Activated naive CD8-positive, alpha-beta T cell treated with anti-CD3 and anti-CD28 coated beads, Interleukin-2, amount 10 ng/mL, durations not matched to agents 7 days and 5 days (primary cell): ENCODE measurements around the gene CASP6. TPM values are rescaled to one million over a fixed set of nuclear protein-coding genes. Genes with fewer than 3 reads are reported as not detected.

Experiments
- ATAC-seq: fragments of 150-1000 bp; cut with Tn5 transposase; one replicate; pipeline ENCODE4 v1.10.0; 2021; ENCODE audit warnings: low read depth, moderate library complexity
- POLR2A ChIA-PET: fragments of 350-600 bp; sonication (Branson Sonifier 250); formaldehyde crosslinking; loops from one replicate; lab custom pipeline; 2021; ENCODE audit warnings: antibody characterized with exemption; lab: Charles Lee
- DNase-seq: peaks from one replicate; pipeline ENCODE4 v3.0.0; 2021
- H3K27ac Mint-ChIP-seq: one replicate; pipeline ENCODE4 v1.8.0; 2022; ENCODE audit warnings: mild to moderate bottlenecking, mixed read lengths
- H3K27me3 Mint-ChIP-seq: one replicate; pipeline ENCODE4 v1.8.0; 2022; ENCODE audit warnings: mild to moderate bottlenecking, moderate library complexity, mixed read lengths
- H3K36me3 Mint-ChIP-seq: one replicate; pipeline ENCODE4 v1.8.0; 2021; ENCODE audit warnings: mild to moderate bottlenecking, mixed read lengths
- H3K4me1 Mint-ChIP-seq: one replicate; pipeline ENCODE4 v1.8.0; 2021; ENCODE audit warnings: mixed read lengths
- H3K4me3 Mint-ChIP-seq: one replicate; pipeline ENCODE4 v1.8.0; 2022; ENCODE audit warnings: mild to moderate bottlenecking, moderate library complexity, mixed read lengths
- H3K9me3 Mint-ChIP-seq: one replicate; pipeline ENCODE4 v1.8.0; 2021; ENCODE audit warnings: mixed read lengths
- total RNA-seq, 2 experiments: library from RNA; stranded (reverse); gene quantifications; one replicate each; pipeline ENCODE4 v1.2.3, GENCODE V29; 2021

CASP6 gene
- total RNA-seq, 2 experiments from 2014 or later: 25.5 to 35.5 TPM

- Mint-ChIP-seq H3K4me1 (peaks cover 20% of the 10 kb centered on the region), H3K27ac (peak overlapping the region; percentile 73), H3K36me3 (peaks cover 13% of the 10 kb centered on the region), H3K9me3 (no peaks in the 10 kb centered on the region), H3K4me3 (peak overlapping the region; percentile 83), H3K27me3 (no peaks in the 10 kb centered on the region)
- POLR2A ChIA-PET: interaction anchor here (0.6 to 1.5 kb wide), 5 partner anchors 8 to 298 kb away, joined by 3 to 11 read pairs (median 3); partner anchors contain the start of gene CASP6
- DNase-seq (no peak), ATAC-seq (no peak)
Observed at GRCh38 chr4:109730619-109731545, 27.6 kb upstream of the CASP6 start.

- H3K9me3 Mint-ChIP-seq: no peaks in the 10 kb centered on the region
- ATAC-seq (peak; percentile 88), DNase-seq (peak; percentile 87)
- H3K27me3 Mint-ChIP-seq: no peaks in the 10 kb centered on the region
- H3K4me3 Mint-ChIP-seq: peak within 1 kb of the TSS; percentile 92
- POLR2A ChIA-PET: interaction anchor here (0.6 to 1.5 kb wide), 5 partner anchors 9 to 297 kb away, joined by 3 to 11 read pairs (median 3); partner anchors contain the start of genes CASP6 and GAR1
- peaks cover 15% of the 10 kb centered on the region for H3K36me3 Mint-ChIP-seq
- H3K4me1 Mint-ChIP-seq: peaks cover 21% of the 10 kb centered on the region
- peak within 1 kb of the TSS; percentile 83 for H3K27ac Mint-ChIP-seq
Observed at GRCh38 chr4:109729718-109730618, 26.7 kb upstream of the CASP6 start, which contains the start of gene PLA2G12A. TSS of gene PLA2G12A (minus strand) at chr4:109730070. CDS start at chr4:109729809, 261 bp downstream.

GRCh38 chr4:109729117-109729717 lies 26.0 kb upstream of the CASP6 start:
- peaks cover 21% of the 10 kb centered on the region for H3K4me1 Mint-ChIP-seq
- no peak for ATAC-seq
- DNase-seq: no peak
- no peaks in the 10 kb centered on the region for H3K27me3 Mint-ChIP-seq
- peak overlapping the region; percentile 83 for H3K27ac Mint-ChIP-seq
- POLR2A ChIA-PET: interaction anchor here (0.6 kb wide), 1 partner anchor 86 kb away, joined by 3 read pairs; the partner anchor contains the start of gene GAR1
- no peaks in the 10 kb centered on the region for H3K9me3 Mint-ChIP-seq
- peak overlapping the region; percentile 92 for H3K4me3 Mint-ChIP-seq
- H3K36me3 Mint-ChIP-seq: peaks cover 18% of the 10 kb centered on the region

GRCh38 chr4:109728385-109728784 lies 25.1 kb upstream of the CASP6 start:
- Mint-ChIP-seq H3K4me3 (peak overlapping the region; percentile 92), H3K27me3 (no peaks in the 10 kb centered on the region), H3K4me1 (peaks cover 21% of the 10 kb centered on the region), H3K9me3 (no peaks in the 10 kb centered on the region), H3K27ac (no peak overlapping the region), H3K36me3 (peaks cover 21% of the 10 kb centered on the region)
- no peak for DNase-seq
- ATAC-seq: no peak
- POLR2A ChIA-PET: no interaction called here

DNA sequence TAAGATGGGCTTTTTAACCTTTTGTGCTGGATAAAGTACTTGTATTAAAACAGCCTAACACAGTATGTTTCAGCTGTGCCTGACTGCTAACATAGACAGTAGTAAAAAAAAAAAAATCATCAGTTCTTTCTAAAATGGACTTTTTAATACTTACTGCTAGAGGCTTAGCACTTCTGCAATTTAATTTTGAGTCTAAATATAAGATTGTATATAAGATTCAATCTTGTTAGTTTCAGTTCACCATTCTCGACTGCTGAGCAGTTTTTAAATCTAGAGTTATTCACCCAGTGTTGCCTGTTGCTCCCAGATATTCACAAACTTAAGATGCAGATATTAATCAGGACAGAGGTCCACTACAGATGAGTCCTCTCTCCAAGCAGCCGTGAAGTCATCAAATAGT lies 19.9 kb upstream of the CASP6 start:
- no peak overlapping the region for H3K4me3 Mint-ChIP-seq
- no peak for ATAC-seq
- DNase-seq: no peak
- no peaks in the 10 kb centered on the region for H3K9me3 Mint-ChIP-seq
- H3K36me3 Mint-ChIP-seq: peaks cover 25% of the 10 kb centered on the region
- H3K27me3 Mint-ChIP-seq: no peaks in the 10 kb centered on the region
- H3K27ac Mint-ChIP-seq: no peak overlapping the region
- POLR2A ChIA-PET: interaction anchor here (0.7 kb wide), 1 partner anchor 20 kb away, joined by 4 read pairs; the partner anchor contains the start of gene CASP6
- peaks cover 8% of the 10 kb centered on the region for H3K4me1 Mint-ChIP-seq

DNA sequence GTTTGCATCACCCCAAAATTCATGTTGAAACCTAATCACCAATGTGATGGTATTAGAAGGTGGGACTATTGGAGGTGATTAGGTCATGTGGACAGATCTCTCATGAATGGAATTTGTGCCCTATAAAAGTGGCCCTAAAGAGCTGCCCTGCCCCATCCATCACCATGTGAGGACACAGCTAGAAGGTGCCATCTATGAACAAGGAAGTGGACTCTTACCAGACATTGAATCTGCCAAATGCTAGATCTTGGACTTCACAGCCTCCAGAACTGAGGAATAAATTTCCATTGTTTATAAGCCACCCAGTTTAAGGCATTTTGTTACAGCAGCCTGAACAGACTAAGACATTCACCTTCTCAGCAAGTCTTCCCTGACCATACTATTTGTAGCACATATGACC lies 19.1 kb upstream of the CASP6 start:
- no peak for ATAC-seq
- no peak overlapping the region for H3K4me3 Mint-ChIP-seq
- peaks cover 26% of the 10 kb centered on the region for H3K36me3 Mint-ChIP-seq
- POLR2A ChIA-PET: interaction anchor here (0.7 kb wide), 1 partner anchor 19 kb away, joined by 4 read pairs; the partner anchor contains the start of gene CASP6
- no peak overlapping the region for H3K27ac Mint-ChIP-seq
- no peak for DNase-seq
- peaks cover 5% of the 10 kb centered on the region for H3K4me1 Mint-ChIP-seq
- H3K9me3 Mint-ChIP-seq: no peaks in the 10 kb centered on the region
- H3K27me3 Mint-ChIP-seq: no peaks in the 10 kb centered on the region

DNA sequence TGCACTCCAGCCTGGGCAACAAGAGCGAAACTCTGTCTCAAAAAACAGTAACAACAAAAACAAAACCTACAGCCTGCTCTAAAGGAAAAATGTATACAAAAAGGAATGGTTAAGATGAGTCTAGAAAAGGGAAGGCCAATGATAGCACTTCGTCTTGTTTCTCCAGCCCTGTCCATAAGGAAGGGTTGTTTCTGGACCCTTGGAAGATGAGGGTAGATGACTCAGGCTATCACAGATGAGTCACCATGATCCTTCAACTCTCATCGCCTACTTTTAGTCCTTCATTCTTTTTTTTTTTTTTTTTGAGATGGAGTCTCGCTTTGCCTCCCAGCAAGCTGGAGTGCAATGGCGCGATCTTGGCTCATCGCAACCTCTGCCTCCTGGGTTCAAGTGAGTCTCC lies 17.8 kb upstream of the CASP6 start:
- no peak for ATAC-seq
- Mint-ChIP-seq H3K27ac (no peak overlapping the region), H3K4me3 (no peak overlapping the region), H3K4me1 (peaks cover 3% of the 10 kb centered on the region), H3K27me3 (no peaks in the 10 kb centered on the region), H3K36me3 (peaks cover 31% of the 10 kb centered on the region), H3K9me3 (no peaks in the 10 kb centered on the region)
- POLR2A ChIA-PET: no interaction called here
- DNase-seq: no peak

GRCh38 chr4:109719604-109720003 lies 16.4 kb upstream of the CASP6 start:
- Mint-ChIP-seq H3K27me3 (no peaks in the 10 kb centered on the region), H3K36me3 (peaks cover 30% of the 10 kb centered on the region), H3K9me3 (no peaks in the 10 kb centered on the region), H3K4me3 (no peak overlapping the region), H3K4me1 (peaks cover 5% of the 10 kb centered on the region), H3K27ac (no peak overlapping the region)
- ATAC-seq (no peak), DNase-seq (no peak)
- POLR2A ChIA-PET: no interaction called here

DNA sequence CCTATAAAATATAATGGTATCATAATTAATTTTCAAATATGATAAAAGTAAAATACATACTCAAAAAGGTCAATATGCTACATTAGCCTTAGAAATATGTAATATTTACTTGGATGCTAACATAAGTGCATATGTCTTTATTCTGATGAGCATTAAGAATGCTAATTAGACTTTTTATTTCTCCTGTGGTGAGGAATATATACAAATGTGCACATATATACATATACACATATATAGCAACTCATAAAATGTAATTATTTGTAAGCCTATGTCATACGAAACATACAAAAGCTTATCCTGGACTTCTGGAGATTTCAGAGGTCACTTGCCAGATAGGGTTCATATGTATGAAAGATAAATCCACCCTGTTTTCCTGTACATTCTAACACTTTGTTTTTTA lies 15.5 kb upstream of the CASP6 start:
- Mint-ChIP-seq H3K4me3 (no peak overlapping the region), H3K9me3 (no peaks in the 10 kb centered on the region), H3K4me1 (peaks cover 5% of the 10 kb centered on the region), H3K27me3 (no peaks in the 10 kb centered on the region), H3K36me3 (peaks cover 27% of the 10 kb centered on the region), H3K27ac (no peak overlapping the region)
- DNase-seq (no peak), ATAC-seq (no peak)
- POLR2A ChIA-PET: no interaction called here

DNA sequence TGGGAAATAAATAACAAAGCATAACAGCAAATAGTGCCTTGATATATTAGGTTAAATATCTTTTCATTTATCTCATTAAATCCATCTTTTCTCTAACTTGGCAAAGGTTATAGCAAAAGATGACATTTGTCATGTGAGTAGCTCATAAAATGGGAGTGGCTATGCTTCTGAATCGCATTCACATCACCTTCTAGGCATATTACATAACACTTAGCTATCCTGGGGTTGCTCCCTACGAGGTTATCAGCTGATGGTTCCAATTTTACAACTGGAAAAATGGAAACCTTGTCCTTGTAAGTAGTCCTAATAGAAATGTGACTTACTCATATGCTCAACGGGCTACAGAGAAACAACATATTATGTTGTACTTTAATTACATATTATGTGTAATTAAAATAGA lies 10.3 kb upstream of the CASP6 start:
- Mint-ChIP-seq H3K4me1 (peaks cover 3% of the 10 kb centered on the region), H3K4me3 (no peak overlapping the region), H3K27me3 (no peaks in the 10 kb centered on the region), H3K27ac (no peak overlapping the region), H3K36me3 (peaks cover 22% of the 10 kb centered on the region), H3K9me3 (no peaks in the 10 kb centered on the region)
- no peak for ATAC-seq
- no peak for DNase-seq
- POLR2A ChIA-PET: no interaction called here

GRCh38 chr4:109708990-109709389 lies 5.7 kb upstream of the CASP6 start:
- H3K27me3 Mint-ChIP-seq: no peaks in the 10 kb centered on the region
- H3K4me3 Mint-ChIP-seq: no peak overlapping the region
- no peaks in the 10 kb centered on the region for H3K36me3 Mint-ChIP-seq
- POLR2A ChIA-PET: no interaction called here
- no peak for DNase-seq
- peaks cover 2% of the 10 kb centered on the region for H3K4me1 Mint-ChIP-seq
- ATAC-seq: no peak
- H3K9me3 Mint-ChIP-seq: no peaks in the 10 kb centered on the region
- no peak overlapping the region for H3K27ac Mint-ChIP-seq

DNA sequence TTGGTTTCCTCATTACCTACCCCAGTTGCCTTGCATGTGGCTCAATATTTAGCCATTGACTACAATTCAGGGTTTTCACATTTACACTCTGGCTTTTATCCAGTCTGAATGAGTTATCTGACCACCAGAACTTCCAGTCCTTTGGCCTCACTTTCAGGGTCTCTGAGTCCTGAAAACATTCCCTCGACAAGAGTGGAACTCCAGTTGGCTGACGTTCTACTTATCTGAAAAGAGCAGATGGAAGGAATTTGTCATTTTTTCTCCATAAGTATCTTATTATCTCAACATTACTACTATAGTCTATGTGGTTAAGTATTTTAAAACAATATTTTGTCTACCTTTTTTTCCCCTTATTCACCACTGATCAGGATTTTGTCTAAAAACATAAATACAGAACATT lies 5.2 kb upstream of the CASP6 start:
- Mint-ChIP-seq H3K9me3 (no peaks in the 10 kb centered on the region), H3K4me3 (no peak overlapping the region), H3K27ac (no peak overlapping the region), H3K27me3 (no peaks in the 10 kb centered on the region), H3K36me3 (no peaks in the 10 kb centered on the region), H3K4me1 (peaks cover 6% of the 10 kb centered on the region)
- no peak for ATAC-seq
- no peak for DNase-seq
- POLR2A ChIA-PET: no interaction called here
